SK-N-SH (cell line): ENCODE measurements around the gene ADAMTS2. TPM values are rescaled to one million over a fixed set of nuclear protein-coding genes. Genes with fewer than 3 reads are reported as not detected.

Experiments
- CTCF ChIA-PET: fragments of 300-600, 350-600 bp; formaldehyde crosslinking; extraction: SDS; loops from one replicate; lab custom pipeline; 2021; lab: Yijun Ruan, JAX
- POLR2A ChIA-PET: fragments of 350-600 bp; sonication (Branson Sonifier 250); formaldehyde crosslinking; extraction: SDS; loops from one replicate; lab custom pipeline; 2020; ENCODE audit warnings: antibody characterized with exemption, inconsistent platforms; lab: Yijun Ruan, JAX
- DNase-seq: peaks from one replicate; pipeline ENCODE4 v3.0.0; 2012
- H2AFZ ChIP-seq: fragments of 200-600 bp; sonication (generic); 2 replicates; pipeline ENCODE4 v1.8.1; 2016; ENCODE audit warnings: antibody characterized with exemption, mild to moderate bottlenecking, low read depth
- H3F3A ChIP-seq: fragments of 200-600 bp; sonication (generic); replicated peaks from 2 replicates; pipeline ENCODE3; 2016; ENCODE audit warnings: antibody characterized with exemption, mild to moderate bottlenecking; ENCODE audit not compliant: insufficient read depth
- H3K27ac ChIP-seq, 2 experiments: fragments of 200-500 bp in 1 of 2; fragments of 200-600 bp in 1 of 2; sonication (Bioruptor generic) in 1 of 2; sonication (generic), shearing (Covaris generic) in 1 of 2; 2 replicates each; pipeline versions ENCODE4 v1.5.1 to v1.6.1; 2014 to 2016; ENCODE audit warnings: low read depth in 2 of 2, inconsistent platforms in 1 of 2, low read length in 1 of 2, mild to moderate bottlenecking in 1 of 2, mixed read lengths in 1 of 2
- H3K27me3 ChIP-seq: fragments of 200-600 bp; sonication (generic), shearing (Covaris generic); 2 replicates; pipeline ENCODE4 v1.6.1; 2016; ENCODE audit warnings: mixed run types; ENCODE audit not compliant: insufficient read depth
- H3K36me3 ChIP-seq, 2 experiments: fragments of 200-500 bp in 1 of 2; fragments of 200-600 bp in 1 of 2; sonication (Bioruptor generic) in 1 of 2; sonication (generic) in 1 of 2; replicated peaks in 1 of 2; 2 replicates each; pipeline versions ENCODE3 to v1.5.1; 2014 to 2016; ENCODE audit warnings: low read length in 1 of 2, mild to moderate bottlenecking in 1 of 2; ENCODE audit not compliant: insufficient read depth in 2 of 2, control insufficient read depth in 1 of 2
- H3K4me1 ChIP-seq, 2 experiments: fragments of 200-500 bp in 1 of 2; fragments of 200-600 bp in 1 of 2; sonication (Bioruptor generic) in 1 of 2; sonication (generic), shearing (Covaris generic) in 1 of 2; 2 replicates each; pipeline versions ENCODE4 v1.5.1 to v1.6.1; 2014 to 2016; ENCODE audit warnings: low read depth in 1 of 2, low read length in 1 of 2, mixed run types in 1 of 2; ENCODE audit not compliant: insufficient read depth in 2 of 2, control insufficient read depth in 1 of 2
- H3K4me2 ChIP-seq: fragments of 200-600 bp; sonication (generic), shearing (Covaris generic); 2 replicates; pipeline ENCODE4 v1.6.1; 2017; ENCODE audit warnings: mixed run types
- H3K4me3 ChIP-seq, 2 experiments: fragments of 200-500 bp in 1 of 2; fragments of 200-600 bp in 1 of 2; sonication (Bioruptor generic) in 1 of 2; sonication (generic), shearing (Covaris generic) in 1 of 2; 2 replicates each; pipeline versions ENCODE4 v1.5.1 to v1.8.1; 2014 to 2016; ENCODE audit warnings: low read depth in 2 of 2, inconsistent platforms in 1 of 2, low read length in 1 of 2, mild to moderate bottlenecking in 1 of 2, mixed read lengths in 1 of 2, moderate library complexity in 1 of 2
- H3K79me2 ChIP-seq: fragments of 200-600 bp; sonication (generic); 2 replicates; pipeline ENCODE4 v1.8.1; 2017; ENCODE audit warnings: mild to moderate bottlenecking; ENCODE audit not compliant: insufficient read depth
- H3K9ac ChIP-seq: fragments of 200-600 bp; sonication (generic); 2 replicates; pipeline ENCODE4 v1.6.1; 2017; ENCODE audit warnings: mixed run types
- H3K9me2 ChIP-seq: fragments of 200-600 bp; sonication (generic); 2 replicates; pipeline ENCODE4 v1.6.1; 2017; ENCODE audit warnings: mixed run types
- H3K9me3 ChIP-seq: fragments of 200-600 bp; sonication (generic); 2 replicates; pipeline ENCODE4 v1.6.1; 2017; ENCODE audit warnings: mixed run types, mild to moderate bottlenecking, moderate library complexity
- H4K20me1 ChIP-seq: fragments of 200-600 bp; sonication (generic); 2 replicates; pipeline ENCODE4 v1.6.1; 2017; ENCODE audit warnings: mild to moderate bottlenecking, mixed run types; ENCODE audit not compliant: insufficient read depth
- ELF1 ChIP-seq: IDR thresholded peaks from 2 replicates; pipeline ENCODE4 v1.4.0; 2012
- FOXJ3 ChIP-seq: sonication (generic); formaldehyde crosslinking; IDR thresholded peaks from 2 replicates; pipeline ENCODE4 v1.5.1; 2020; ENCODE audit warnings: mild to moderate bottlenecking, missing genetic modification reagents
- FOXM1 ChIP-seq: IDR thresholded peaks from 2 replicates; pipeline ENCODE4 v1.4.0; 2012; ENCODE audit warnings: low read depth, mild to moderate bottlenecking
- GABPA ChIP-seq: IDR thresholded peaks from 2 replicates; pipeline ENCODE4 v1.4.0; 2012; ENCODE audit warnings: low read depth, mild to moderate bottlenecking
- GATA2 ChIP-seq: sonication (generic); formaldehyde crosslinking; IDR thresholded peaks from 2 replicates; pipeline ENCODE4 v1.5.0; 2020; ENCODE audit warnings: mild to moderate bottlenecking, missing genetic modification reagents
- IRF3 ChIP-seq: fragments of 150-350 bp; IDR thresholded peaks from 2 replicates; pipeline ENCODE4 v1.6.1; 2016; ENCODE audit warnings: mild to moderate bottlenecking, low read depth, low read length
- MAX ChIP-seq: IDR thresholded peaks from 2 replicates; pipeline ENCODE4 v1.4.0; 2012; ENCODE audit warnings: low read depth
- MEF2A ChIP-seq: IDR thresholded peaks from 2 replicates; pipeline ENCODE4 v1.4.0; 2012; ENCODE audit warnings: low read depth, borderline replicate concordance
- NFIC ChIP-seq: IDR thresholded peaks from 2 replicates; pipeline ENCODE4 v1.4.0; 2012; ENCODE audit warnings: borderline replicate concordance
- RAD21 ChIP-seq: IDR thresholded peaks from 2 replicates; pipeline ENCODE4 v1.6.1; 2012; ENCODE audit warnings: mild to moderate bottlenecking, low read length
- REST ChIP-seq: IDR thresholded peaks from 2 replicates; pipeline ENCODE4 v1.6.1; 2012; ENCODE audit warnings: mild to moderate bottlenecking, low read depth, low read length, moderate library complexity
- RFX5 ChIP-seq: IDR thresholded peaks from 2 replicates; pipeline ENCODE4 v1.6.1; 2012; ENCODE audit warnings: mild to moderate bottlenecking, improper control_type of control experiment, low read length
- RXRA ChIP-seq: IDR thresholded peaks from 2 replicates; pipeline ENCODE4 v1.4.0; 2012; ENCODE audit warnings: low read depth, mild to moderate bottlenecking, borderline replicate concordance
- SIN3A ChIP-seq: IDR thresholded peaks from 2 replicates; pipeline ENCODE4 v1.6.1; 2012; ENCODE audit warnings: low read depth, mild to moderate bottlenecking, low read length, moderate library complexity, borderline replicate concordance
- SMC3 ChIP-seq: IDR thresholded peaks from 2 replicates; pipeline ENCODE4 v1.6.1; 2012; ENCODE audit warnings: low read depth, low read length, improper control_type of control experiment
- TCF12 ChIP-seq: IDR thresholded peaks from 2 replicates; pipeline ENCODE4 v1.4.0; 2012
- ZBTB33 ChIP-seq: IDR thresholded peaks from 2 replicates; pipeline ENCODE4 v1.4.0; 2012; ENCODE audit warnings: low read depth, borderline replicate concordance
- WGBS: methylation state at CpG from one replicate; pipeline ENCODE4 v1.1.6; 2017; ENCODE audit warnings: low lambda C conversion rate; 5-methylcytosine and 5-hydroxymethylcytosine counted together
- polyA plus RNA-seq, 3 experiments: library from polyadenylated mRNA; depleted of rRNA; stranded (reverse); fragments of >200 nt; gene quantifications; 2 replicates each; pipeline ENCODE4 v1.2.3, GENCODE V29; 2012

Gene ADAMTS2
- polyA plus RNA-seq, 1 of the 3 experiments (the other 2 are of a cell fraction) = 0.12 TPM

GRCh38 chr5:179126506-179126991 is 218.7 kb downstream of the ADAMTS2 start:
- Histone ChIP-seq H3K4me1 (no peaks in the 10 kb centered on the region), H3F3A (no peaks in the 10 kb centered on the region), H3K79me2 (no peaks in the 10 kb centered on the region), H3K27me3 (no peaks in the 10 kb centered on the region), H3K9ac (no peak overlapping the region), H4K20me1 (no peaks in the 10 kb centered on the region), H3K4me2 (no peak overlapping the region), H3K9me2 (no peaks in the 10 kb centered on the region), H2AFZ (no peak overlapping the region), H3K4me3 (no peak overlapping the region), H3K9me3 (no peaks in the 10 kb centered on the region), H3K36me3 (no peaks in the 10 kb centered on the region), H3K27ac (no peak overlapping the region)
- TF ChIP-seq ZBTB33 (no peak), REST (no peak), FOXJ3 (no peak), MEF2A (no peak), GABPA (no peak), RAD21 (no peak), SMC3 (no peak), TCF12 (no peak)
- WGBS = 46% methylated on average over 11 of the region's 14 CpGs
- CTCF ChIA-PET = no interaction called here
- POLR2A ChIA-PET = no interaction called here
- no peak for DNase-seq

- H3K27ac ChIP-seq = no peak overlapping the region
- WGBS = 49% methylated on average over 11 of the region's 25 CpGs
- H3K4me3 ChIP-seq = no peak overlapping the region
- no peak overlapping the region for H3K9ac ChIP-seq
- no peak overlapping the region for H3K4me2 ChIP-seq
- no peaks in the 10 kb centered on the region for H3K9me3 ChIP-seq
- no peaks in the 10 kb centered on the region for H3K27me3 ChIP-seq
- H3F3A ChIP-seq = no peaks in the 10 kb centered on the region
- H3K79me2 ChIP-seq = no peaks in the 10 kb centered on the region
- no peaks in the 10 kb centered on the region for H3K9me2 ChIP-seq
- no peaks in the 10 kb centered on the region for H4K20me1 ChIP-seq
- no peak for DNase-seq
- ChIA-PET CTCF (no interaction called here), POLR2A (no interaction called here)
- no peaks in the 10 kb centered on the region for H3K4me1 ChIP-seq
- H3K36me3 ChIP-seq = no peaks in the 10 kb centered on the region
- no peak overlapping the region for H2AFZ ChIP-seq
- TF ChIP-seq REST (no peak), ELF1 (no peak), SIN3A (no peak), NFIC (no peak), GATA2 (no peak), RXRA (no peak), MAX (no peak), IRF3 (no peak), GABPA (no peak), RFX5 (no peak), FOXM1 (no peak)
Measured at GRCh38 chr5:179125789-179126505, 219.3 kb downstream of the ADAMTS2 start.
